Aorta (tissue), 5 donors: ENCODE results near the gene MAPKAPK2. TPM values are rescaled to one million over a fixed set of nuclear protein-coding genes. Genes with fewer than 3 reads are reported as not detected.

ENCODE experiments used
- ATAC-seq: fragments of 200-7000 bp; cut with Tn5 transposase; one replicate; pipeline ENCODE4 v1.9.1; 2022; ENCODE audit warnings: moderate library complexity; ENCODE audit not compliant: low FRiP score
- DNase-seq, 2 donors: peaks; one replicate each; pipeline ENCODE4 v3.0.0-alpha.2; 2020
- H3K27ac ChIP-seq, 2 donors: one replicate each; pipeline ENCODE4 v1.5.1; 2013; ENCODE audit warnings: low read length in 2 of 2, mild to moderate bottlenecking in 2 of 2, moderate library complexity in 2 of 2, control low read depth in 1 of 2, inconsistent platforms in 1 of 2, low read depth in 1 of 2
- H3K27me3 ChIP-seq, 2 donors: one replicate each; pipeline ENCODE4 v1.6.1; 2013; ENCODE audit warnings: control low read depth in 1 of 2, low read length in 1 of 2, mild to moderate bottlenecking in 1 of 2, moderate library complexity in 1 of 2; ENCODE audit not compliant: insufficient read depth in 2 of 2, control insufficient read depth in 1 of 2
- H3K36me3 ChIP-seq, 2 donors: one replicate each; pipeline ENCODE4 v1.6.1; 2013; ENCODE audit warnings: control low read depth in 1 of 2, low read length in 1 of 2, mild to moderate bottlenecking in 1 of 2; ENCODE audit not compliant: insufficient read depth in 2 of 2, control insufficient read depth in 1 of 2
- H3K4me1 ChIP-seq, 2 donors: one replicate each; pipeline ENCODE4 v1.6.1; 2013; ENCODE audit warnings: low read length in 2 of 2, control low read depth in 1 of 2, mild to moderate bottlenecking in 1 of 2, moderate library complexity in 1 of 2; ENCODE audit not compliant: insufficient read depth in 2 of 2, control insufficient read depth in 1 of 2
- H3K4me3 ChIP-seq, 2 donors: one replicate each; pipeline ENCODE4 v1.5.1; 2013; ENCODE audit warnings: low read length in 2 of 2, control low read depth in 1 of 2, mild to moderate bottlenecking in 1 of 2
- H3K9me3 ChIP-seq: one replicate; pipeline ENCODE4 v1.6.1; 2013; ENCODE audit warnings: mild to moderate bottlenecking, low read length; ENCODE audit not compliant: control insufficient read depth
- WGBS, 2 donors: extraction: QIAGEN DNeasy Blood & Tissue Kit; methylation state at CpG; one replicate each; pipeline ENCODE4 v1.1.7; 2013; 5-methylcytosine and 5-hydroxymethylcytosine counted together
- intact Hi-C, 2 donors: fragments of 100-400 bp; cut with DNase I; formaldehyde crosslinking; loops; one replicate each; pipeline versions ENCODE4 v1.14.2 to v1.15.0; 2022
- polyA plus RNA-seq, 2 donors: library from polyadenylated mRNA; stranded (reverse); fragments of 200-250 nt; gene quantifications; one replicate each; pipeline ENCODE4 v1.2.3, GENCODE V29; 2013
- total RNA-seq, 2 donors: library from RNA; stranded (reverse); fragmentation: NEBNext Ultra II Directional; extraction: Animal tissue kit (Norgen Biotek cat#: 25700); gene quantifications; one replicate each; pipeline ENCODE4 v1.2.1, GENCODE V29; 2021
- donor health status: healthy with polysubstance abuse.
- donor health status: Bipolar disorder and iron deficiency.
- donor health status: DM: no; HTN: no; CAD: no.
- donor health status: DM: no; HTN: no; CAD: no.
- donor health status: DM: yes; HTN: yes; CAD: no.

Gene MAPKAPK2
- total and polyA plus RNA-seq, 4 donors = 40.2 to 117 (median 67.7) TPM

DNA sequence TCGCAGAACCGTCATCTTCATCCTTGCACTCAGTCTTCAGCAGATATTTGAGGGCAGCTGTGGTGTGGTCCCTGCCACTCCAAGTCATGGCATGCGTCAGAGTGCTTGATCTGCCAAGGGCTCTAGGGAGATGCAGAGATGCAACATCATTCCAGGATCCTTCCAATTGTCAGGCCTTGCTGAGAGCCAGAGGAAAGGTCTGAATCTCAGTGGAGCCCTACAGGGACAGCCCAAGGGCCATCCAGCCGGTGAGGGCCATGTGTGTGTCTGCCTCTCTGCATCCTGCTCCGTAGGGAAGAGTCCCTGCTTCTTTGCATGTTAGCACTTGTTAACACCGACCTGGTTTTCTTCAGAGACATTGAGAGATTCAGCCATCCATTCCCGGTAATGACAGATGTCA, 17.6 kb downstream of the MAPKAPK2 start:
- intact Hi-C loops = no loop called here
- no peak for ATAC-seq
- no peak for DNase-seq
- H3K9me3 ChIP-seq = no peaks in the 10 kb centered on the region
- 79% methylated on average over 7 of the region's 7 CpGs for WGBS, 2 donors
- no peak overlapping the region for H3K4me3 ChIP-seq
- no peak overlapping the region for H3K27ac ChIP-seq
- peaks cover 0 to 17% of the 10 kb centered on the region in 2 donors for H3K4me1 ChIP-seq
- no peaks in the 10 kb centered on the region for H3K36me3 ChIP-seq
- H3K27me3 ChIP-seq = no peaks in the 10 kb centered on the region

DNA sequence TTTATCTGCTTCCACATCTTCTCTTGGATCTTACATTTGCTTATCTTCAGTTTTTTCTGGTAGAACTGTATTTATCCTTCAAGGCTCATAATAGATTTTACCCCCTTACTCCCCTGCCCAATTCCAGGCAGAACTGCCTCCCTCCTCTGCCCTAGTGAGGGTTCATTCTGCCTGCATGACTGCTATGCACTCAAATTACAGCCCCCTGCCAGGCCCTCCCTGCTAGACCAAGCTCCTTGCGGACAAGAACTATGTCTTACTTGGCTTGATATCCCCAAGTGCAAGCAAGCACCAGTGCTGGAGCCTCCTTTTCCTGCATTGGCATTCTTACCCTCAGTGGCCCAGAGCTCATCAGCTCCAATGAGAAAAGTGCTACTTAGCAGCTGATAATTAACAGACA, 18.1 kb downstream of the MAPKAPK2 start:
- DNase-seq (no peak), ATAC-seq (no peak)
- 46 to 74% methylated on average over 1 of the region's 1 CpG for WGBS, 2 donors
- Histone ChIP-seq H3K4me1 (peaks cover 0 to 21% of the 10 kb centered on the region in 2 donors), H3K4me3 (no peak overlapping the region), H3K36me3 (no peaks in the 10 kb centered on the region), H3K9me3 (no peaks in the 10 kb centered on the region), H3K27me3 (no peaks in the 10 kb centered on the region), H3K27ac (no peak overlapping the region)
- intact Hi-C loops = no loop called here

DNA sequence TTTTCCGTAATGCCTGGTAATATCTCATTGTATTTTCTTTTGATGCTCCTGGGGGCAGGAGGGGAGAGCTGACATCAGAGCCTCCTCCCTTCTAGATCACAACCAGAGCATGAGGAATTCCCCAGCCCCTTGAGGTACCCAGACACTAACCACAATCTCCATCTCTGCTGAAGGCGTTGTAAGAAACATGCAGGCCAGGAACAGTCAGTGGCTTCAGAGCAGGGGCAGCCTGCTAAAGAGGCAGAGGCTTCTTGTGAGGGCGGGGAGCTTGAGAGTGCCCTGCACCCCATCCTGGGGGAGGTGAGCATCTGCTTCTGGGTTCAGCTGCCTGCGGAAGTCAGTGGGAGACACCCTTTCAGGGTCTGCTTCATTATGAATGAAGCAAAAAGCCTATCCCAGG, 19.0 kb downstream of the MAPKAPK2 start:
- DNase-seq (no peak), ATAC-seq (no peak)
- 83 to 84% methylated on average over 4 of the region's 4 CpGs for WGBS, 2 donors
- H3K27ac ChIP-seq = no peak overlapping the region
- H3K4me3 ChIP-seq = no peak overlapping the region
- no peaks in the 10 kb centered on the region for H3K36me3 ChIP-seq
- H3K4me1 ChIP-seq = peaks cover 0 to 20% of the 10 kb centered on the region in 2 donors
- intact Hi-C loops = no loop called here
- no peaks in the 10 kb centered on the region for H3K9me3 ChIP-seq
- no peaks in the 10 kb centered on the region for H3K27me3 ChIP-seq

DNA sequence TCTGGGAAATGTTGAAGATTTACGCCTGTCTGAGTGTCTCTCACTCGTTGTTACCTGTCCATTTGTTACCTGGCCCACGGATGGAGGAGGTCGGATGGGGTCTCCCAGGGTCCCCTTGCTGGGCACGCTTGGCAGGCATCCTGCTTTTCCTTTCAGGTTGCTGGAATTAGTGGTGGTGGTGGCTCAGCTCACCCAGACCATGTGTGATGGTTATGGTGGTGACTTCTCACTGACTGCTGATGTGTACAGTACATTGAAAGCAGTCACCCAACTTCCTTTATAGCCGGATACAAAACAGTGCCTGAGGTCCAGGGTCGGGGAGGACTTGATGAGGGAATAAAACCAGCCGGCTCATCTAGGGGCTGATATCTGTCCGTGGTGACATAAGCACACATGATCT, 19.5 kb downstream of the MAPKAPK2 start:
- 88 to 89% methylated on average over 9 of the region's 9 CpGs for WGBS, 2 donors
- no peaks in the 10 kb centered on the region for H3K9me3 ChIP-seq
- no peaks in the 10 kb centered on the region for H3K36me3 ChIP-seq
- no peaks in the 10 kb centered on the region for H3K27me3 ChIP-seq
- ATAC-seq (no peak), DNase-seq (no peak)
- peaks cover 0 to 20% of the 10 kb centered on the region in 2 donors for H3K4me1 ChIP-seq
- intact Hi-C loops = no loop called here
- H3K4me3 ChIP-seq = no peak overlapping the region
- H3K27ac ChIP-seq = no peak overlapping the region

DNA sequence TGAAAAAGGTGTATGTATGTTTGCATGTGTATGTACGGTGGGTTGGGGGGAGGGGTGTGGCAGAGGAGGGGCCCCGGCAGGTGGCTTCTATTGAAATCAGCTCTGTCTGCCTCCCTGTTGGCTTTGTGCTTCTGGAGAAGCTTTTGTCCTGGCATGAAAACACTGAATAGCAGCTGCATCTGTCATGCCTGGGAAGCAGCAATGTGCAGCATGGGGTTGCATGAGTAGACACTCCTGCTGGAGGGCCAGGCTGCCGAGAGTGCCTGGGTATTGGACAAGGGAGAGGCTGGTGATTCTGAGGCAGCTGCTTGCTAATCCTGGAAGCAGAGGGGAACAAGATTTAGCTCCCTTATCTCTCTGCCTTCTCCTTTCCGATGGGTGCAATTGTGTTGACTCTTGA, 20.5 kb downstream of the MAPKAPK2 start:
- ATAC-seq (no peak), DNase-seq (peak in 1 of 2 donors; percentile 69)
- WGBS, 2 donors = 33 to 35% methylated on average over 4 of the region's 4 CpGs
- intact Hi-C loops = no loop called here
- peak overlapping the region in 1 of 2 donors; percentile 77 for H3K27ac ChIP-seq
- no peaks in the 10 kb centered on the region for H3K9me3 ChIP-seq
- no peaks in the 10 kb centered on the region for H3K36me3 ChIP-seq
- peaks cover 0 to 24% of the 10 kb centered on the region in 2 donors for H3K4me1 ChIP-seq
- H3K27me3 ChIP-seq = no peaks in the 10 kb centered on the region
- H3K4me3 ChIP-seq = no peak overlapping the region

DNA sequence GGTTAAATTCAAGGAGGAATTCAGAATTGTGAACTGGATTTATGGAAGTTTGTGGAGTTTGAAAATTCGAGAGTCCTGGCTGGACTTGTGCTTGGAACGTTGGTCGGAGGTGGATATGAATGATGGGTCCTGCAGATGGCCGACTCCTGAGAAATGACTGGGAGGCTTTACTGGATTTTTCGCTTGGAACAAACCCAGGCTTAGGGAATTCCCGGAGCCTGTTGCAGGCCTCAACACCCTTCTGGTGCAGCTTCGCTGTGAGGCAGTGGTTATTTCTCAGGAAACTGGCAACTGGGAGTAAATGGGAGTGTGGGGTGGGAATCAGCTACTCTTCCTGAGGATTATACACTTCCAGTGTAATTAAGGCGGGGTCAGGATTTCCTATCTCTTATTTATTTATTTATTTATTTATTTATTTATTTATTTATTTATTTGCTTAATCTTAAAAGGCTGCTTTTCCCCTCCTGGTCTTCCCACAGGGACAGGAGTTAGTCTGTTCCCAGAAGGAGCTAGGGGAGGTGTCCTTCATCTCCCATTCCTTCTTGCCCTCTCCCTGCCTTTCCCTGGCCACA, 21.1 kb downstream of the MAPKAPK2 start:
- Histone ChIP-seq H3K4me1 (peaks cover 0 to 23% of the 10 kb centered on the region in 2 donors), H3K4me3 (no peak overlapping the region), H3K27me3 (no peaks in the 10 kb centered on the region), H3K27ac (peak overlapping the region in 1 of 2 donors; percentile 77), H3K36me3 (no peaks in the 10 kb centered on the region), H3K9me3 (no peaks in the 10 kb centered on the region)
- intact Hi-C loops = loop anchor here in 1 of 2 donors (1.0 kb wide), 1 partner anchor 33 kb away; no protein-coding TSS in a partner anchor
- DNase-seq (peak in 1 of 2 donors; percentile 54), ATAC-seq (no peak)
- 32 to 37% methylated on average over 8 of the region's 8 CpGs for WGBS, 2 donors

DNA sequence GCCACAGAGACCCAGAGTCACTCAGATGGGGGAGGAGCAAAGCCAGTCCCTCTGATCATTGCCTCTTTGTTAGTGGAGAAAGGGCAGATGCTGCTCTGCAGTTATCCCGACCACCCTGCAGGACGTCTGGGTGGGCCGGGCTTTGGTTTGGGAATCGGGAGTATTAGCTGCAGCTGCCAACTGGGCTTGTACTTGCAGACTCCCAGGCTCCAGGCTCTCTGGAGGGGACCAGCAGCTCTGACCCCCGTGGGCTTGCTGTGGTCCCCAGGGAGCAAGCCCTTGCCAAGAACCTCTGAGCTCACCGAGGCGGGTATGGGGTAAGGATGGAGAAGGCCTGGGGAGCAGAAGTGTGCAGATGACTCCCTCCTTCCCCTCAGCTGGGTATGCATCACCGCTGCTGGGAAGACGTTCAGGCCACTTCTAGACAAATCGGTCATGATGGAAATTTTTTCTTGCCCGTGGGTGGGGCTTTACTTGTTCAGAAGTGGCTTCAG, 21.6 kb downstream of the MAPKAPK2 start:
- ATAC-seq (peak; percentile 79), DNase-seq (peak; percentile 93 to 94)
- H3K9me3 ChIP-seq = no peaks in the 10 kb centered on the region
- H3K4me3 ChIP-seq = no peak overlapping the region
- no peaks in the 10 kb centered on the region for H3K36me3 ChIP-seq
- peaks cover 0 to 23% of the 10 kb centered on the region in 2 donors for H3K4me1 ChIP-seq
- H3K27ac ChIP-seq = peak overlapping the region in 1 of 2 donors; percentile 69
- H3K27me3 ChIP-seq = no peaks in the 10 kb centered on the region
- intact Hi-C loops = loop anchor here in 1 of 2 donors (1.0 kb wide), 1 partner anchor 33 kb away; no protein-coding TSS in a partner anchor
- WGBS, 2 donors = 5 to 7% methylated on average over 11 of the region's 11 CpGs

DNA sequence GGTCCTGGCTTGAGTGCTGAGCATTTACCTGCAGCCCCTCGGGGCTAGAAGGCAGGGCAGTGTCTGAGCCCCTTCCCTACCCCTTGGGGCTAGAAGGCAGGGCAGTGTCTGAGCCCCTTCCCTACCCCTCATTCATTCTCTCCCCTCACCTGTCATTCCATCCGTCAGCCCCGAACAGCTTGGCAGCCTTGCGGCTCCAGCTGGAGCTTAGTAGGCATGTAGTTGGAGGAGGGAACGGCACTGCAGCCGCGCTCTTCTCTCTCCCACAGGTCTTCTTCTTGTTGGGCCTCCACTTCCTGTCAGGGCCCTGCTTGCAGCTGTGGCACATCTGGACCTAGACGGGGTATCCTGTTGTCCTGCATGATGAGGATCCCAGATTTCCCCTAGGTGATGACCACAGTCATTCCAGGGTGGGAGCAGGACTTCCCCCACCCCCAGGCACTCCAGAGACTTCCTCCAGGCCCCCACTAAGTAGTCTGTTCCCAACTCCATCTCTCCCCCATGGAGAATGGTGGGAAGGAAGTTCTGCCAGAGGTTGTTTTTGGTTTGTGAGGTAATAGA, 22.2 kb downstream of the MAPKAPK2 start:
- 63 to 69% methylated on average over 8 of the region's 8 CpGs for WGBS, 2 donors
- peak overlapping the region in 1 of 2 donors; percentile 2 for H3K27ac ChIP-seq
- ATAC-seq = no peak
- H3K9me3 ChIP-seq = no peaks in the 10 kb centered on the region
- intact Hi-C loops = loop anchor here in 1 of 2 donors (1.0 kb wide), 1 partner anchor 34 kb away; no protein-coding TSS in a partner anchor
- H3K4me3 ChIP-seq = no peak overlapping the region
- no peak for DNase-seq
- no peaks in the 10 kb centered on the region for H3K36me3 ChIP-seq
- H3K4me1 ChIP-seq = peaks cover 0 to 23% of the 10 kb centered on the region in 2 donors
- H3K27me3 ChIP-seq = no peaks in the 10 kb centered on the region

DNA sequence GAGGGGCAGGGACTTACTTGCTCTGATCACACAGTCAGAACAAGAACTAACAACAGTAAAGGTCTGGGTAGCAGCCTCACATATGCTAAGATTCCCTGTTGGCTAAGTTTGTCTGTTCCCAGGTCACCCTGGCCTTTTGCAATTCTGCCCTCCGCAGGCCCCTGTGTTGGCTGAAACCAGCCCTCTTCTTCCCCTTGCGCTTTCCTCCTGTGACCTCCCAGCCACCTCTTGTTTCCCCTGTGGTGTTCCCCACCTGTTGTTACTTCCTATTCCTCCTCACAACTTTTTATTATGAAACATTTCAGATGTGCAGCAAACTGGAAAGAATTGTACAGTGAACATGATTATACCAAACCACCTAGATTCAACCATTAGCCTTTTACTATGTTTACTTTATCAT, 23.4 kb downstream of the MAPKAPK2 start:
- ATAC-seq (no peak), DNase-seq (no peak)
- H3K9me3 ChIP-seq = no peaks in the 10 kb centered on the region
- no peaks in the 10 kb centered on the region for H3K36me3 ChIP-seq
- intact Hi-C loops = no loop called here
- H3K4me1 ChIP-seq = peaks cover 0 to 23% of the 10 kb centered on the region in 2 donors
- H3K27ac ChIP-seq = no peak overlapping the region
- no peak overlapping the region for H3K4me3 ChIP-seq
- H3K27me3 ChIP-seq = no peaks in the 10 kb centered on the region
- WGBS, 2 donors = 97 to 100% methylated on average over 2 of the region's 2 CpGs
